CD4-positive, alpha-beta T cell (primary cell): Measurements from ENCODE around the gene HIPK2. TPM values are rescaled to one million over a fixed set of nuclear protein-coding genes. Genes with fewer than 3 reads are reported as not detected.

Experiments used
- ATAC-seq: fragments of 200-7000 bp; cut with Tn5 transposase; one replicate; pipeline ENCODE4 v1.10.0; 2022; ENCODE audit warnings: mild to moderate bottlenecking; ENCODE audit not compliant: poor library complexity
- CTCF ChIA-PET: fragments of 350-600 bp; sonication (Branson Sonifier 250); formaldehyde crosslinking; loops from one replicate; lab custom pipeline; 2021; ENCODE audit warnings: antibody characterized with exemption, inconsistent platforms; lab: Charles Lee
- POLR2A ChIA-PET: fragments of 350-600 bp; sonication (Branson Sonifier 250); formaldehyde crosslinking; loops from one replicate; lab custom pipeline; 2021; ENCODE audit warnings: antibody characterized with exemption, inconsistent platforms; lab: Charles Lee
- DNase-seq, 14 experiments: peaks; one replicate each; pipeline ENCODE4 v3.0.0-alpha.2; 2013 to 2020; ENCODE audit warnings: mixed read lengths in 2 of 14
- H3K27ac ChIP-seq, 2 donors: one replicate each; pipeline versions ENCODE4 v1.5.1 to v1.7.0; 2013; ENCODE audit warnings: low read length in 2 of 2, low read depth in 1 of 2, mild to moderate bottlenecking in 1 of 2
- H3K27me3 ChIP-seq, 2 experiments: 1 replicate in 1 of 2; 2 replicates in 1 of 2; pipeline versions ENCODE4 v1.6.1 to v1.7.0; 2013; ENCODE audit warnings: low read length in 2 of 2, control low read depth in 1 of 2, mild to moderate bottlenecking in 1 of 2, moderate library complexity in 1 of 2; ENCODE audit not compliant: insufficient read depth in 2 of 2, control insufficient read depth in 1 of 2
- H3K36me3 ChIP-seq: one replicate; pipeline ENCODE4 v1.6.1; 2013; ENCODE audit warnings: low read length, control low read depth; ENCODE audit not compliant: insufficient read depth
- H3K4me1 ChIP-seq: one replicate; pipeline ENCODE4 v1.6.1; 2013; ENCODE audit warnings: low read length, control low read depth; ENCODE audit not compliant: insufficient read depth
- H3K4me3 ChIP-seq: one replicate; pipeline ENCODE4 v1.5.1; 2013; ENCODE audit warnings: mild to moderate bottlenecking, low read length, moderate library complexity
- H3K9me3 ChIP-seq, 2 experiments: 1 replicate in 1 of 2; 2 replicates in 1 of 2; pipeline versions ENCODE4 v1.6.1 to v1.7.0; 2013; ENCODE audit warnings: low read length in 2 of 2, mild to moderate bottlenecking in 2 of 2, control low read depth in 1 of 2, moderate library complexity in 1 of 2; ENCODE audit not compliant: control insufficient read depth in 1 of 2, insufficient read depth in 1 of 2
- H3K27ac Mint-ChIP-seq: one replicate; pipeline ENCODE4 v1.8.0; 2020; ENCODE audit warnings: mixed read lengths
- H3K27me3 Mint-ChIP-seq: one replicate; pipeline ENCODE4 v1.8.0; 2021; ENCODE audit warnings: mixed read lengths
- H3K36me3 Mint-ChIP-seq: one replicate; pipeline ENCODE4 v1.8.0; 2021; ENCODE audit warnings: low read depth, mixed read lengths
- H3K4me1 Mint-ChIP-seq: one replicate; pipeline ENCODE4 v1.8.0; 2021; ENCODE audit warnings: low read depth, mixed read lengths
- H3K4me3 Mint-ChIP-seq: one replicate; pipeline ENCODE4 v1.8.0; 2020; ENCODE audit warnings: mild to moderate bottlenecking, mixed read lengths
- H3K9me3 Mint-ChIP-seq: one replicate; pipeline ENCODE4 v1.8.0; 2020; ENCODE audit warnings: mixed read lengths
- CTCF ChIP-seq: fragments of 200-600 bp; IDR thresholded peaks from one replicate; pipeline ENCODE4 v1.8.0; 2022; ENCODE audit warnings: antibody characterized with exemption, mild to moderate bottlenecking
- intact Hi-C, 2 experiments: fragments of 100-400 bp; cut with DNase I in 1 of 2; cut with micrococcal nuclease in 1 of 2; formaldehyde crosslinking; loops; one replicate each; pipeline versions ENCODE4 v1.15.1 to v1.9.0; 2023 to 2025; cut with DNase I, micrococcal nuclease
- total RNA-seq, 174 experiments: library from RNA in 2 of 174; stranded (reverse) in 2 of 174; gene quantifications; one replicate each; pipeline ENCODE4 v1.2.3 and lab custom pipeline; 2021 to 2026

Gene HIPK2
- total RNA-seq, 2 experiments from 2014 or later, result 36.5 to 37.0 TPM

DNA sequence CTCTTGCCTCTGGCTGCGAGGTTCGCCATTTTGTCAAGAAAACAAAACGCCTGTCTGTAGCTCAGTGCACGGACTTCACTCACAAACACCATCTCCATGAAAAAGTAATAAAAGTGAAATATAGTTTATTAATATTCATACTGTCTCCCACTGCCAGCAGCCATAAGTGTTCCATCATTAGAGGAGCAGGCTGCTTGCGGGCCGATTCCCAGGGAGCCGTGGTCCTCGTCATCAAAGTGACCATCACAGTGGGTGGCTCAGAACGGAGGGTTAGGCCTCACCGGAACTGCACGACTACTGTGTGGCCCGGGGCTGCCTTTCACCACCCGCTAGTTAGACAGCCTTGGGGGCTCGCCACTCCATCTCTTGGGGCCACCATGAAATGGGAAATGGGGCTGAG lies 82.7 kb downstream of the HIPK2 start:
- Histone ChIP-seq H3K9me3 (no peaks in the 10 kb centered on the region), H3K36me3 (peaks cover 17% of the 10 kb centered on the region), H3K27ac (no peak overlapping the region), H3K4me3 (no peak overlapping the region), H3K4me1 (peaks cover 8% of the 10 kb centered on the region), H3K27me3 (no peaks in the 10 kb centered on the region)
- no peak for TF ChIP-seq CTCF
- ChIA-PET CTCF (no interaction called here), POLR2A (no interaction called here)
- intact Hi-C loops, result no loop called here
- Mint-ChIP-seq H3K27ac (no peak overlapping the region), H3K27me3 (no peaks in the 10 kb centered on the region), H3K4me3 (no peak overlapping the region), H3K36me3 (peaks cover 73% of the 10 kb centered on the region), H3K4me1 (peaks cover 52% of the 10 kb centered on the region), H3K9me3 (no peaks in the 10 kb centered on the region)
- DNase-seq (no peak), ATAC-seq (no peak)

- H3K9me3 ChIP-seq, result no peaks in the 10 kb centered on the region
- no peaks in the 10 kb centered on the region for H3K27me3 ChIP-seq
- Mint-ChIP-seq H3K4me1 (peaks cover 50% of the 10 kb centered on the region), H3K27me3 (no peaks in the 10 kb centered on the region), H3K4me3 (no peak overlapping the region), H3K9me3 (no peaks in the 10 kb centered on the region), H3K36me3 (peaks cover 76% of the 10 kb centered on the region), H3K27ac (peak overlapping the region; percentile 41)
- no peak overlapping the region for H3K27ac ChIP-seq
- ChIA-PET CTCF (no interaction called here), POLR2A (no interaction called here)
- DNase-seq, result no peak
- peaks cover 8% of the 10 kb centered on the region for H3K4me1 ChIP-seq
- TF ChIP-seq CTCF, result no peak
- intact Hi-C loops, result no loop called here
- H3K36me3 ChIP-seq, result peaks cover 18% of the 10 kb centered on the region
- ATAC-seq, result no peak
- no peak overlapping the region for H3K4me3 ChIP-seq
Observed at GRCh38 chr7:139694389-139694676, 83.5 kb downstream of the HIPK2 start.

DNA sequence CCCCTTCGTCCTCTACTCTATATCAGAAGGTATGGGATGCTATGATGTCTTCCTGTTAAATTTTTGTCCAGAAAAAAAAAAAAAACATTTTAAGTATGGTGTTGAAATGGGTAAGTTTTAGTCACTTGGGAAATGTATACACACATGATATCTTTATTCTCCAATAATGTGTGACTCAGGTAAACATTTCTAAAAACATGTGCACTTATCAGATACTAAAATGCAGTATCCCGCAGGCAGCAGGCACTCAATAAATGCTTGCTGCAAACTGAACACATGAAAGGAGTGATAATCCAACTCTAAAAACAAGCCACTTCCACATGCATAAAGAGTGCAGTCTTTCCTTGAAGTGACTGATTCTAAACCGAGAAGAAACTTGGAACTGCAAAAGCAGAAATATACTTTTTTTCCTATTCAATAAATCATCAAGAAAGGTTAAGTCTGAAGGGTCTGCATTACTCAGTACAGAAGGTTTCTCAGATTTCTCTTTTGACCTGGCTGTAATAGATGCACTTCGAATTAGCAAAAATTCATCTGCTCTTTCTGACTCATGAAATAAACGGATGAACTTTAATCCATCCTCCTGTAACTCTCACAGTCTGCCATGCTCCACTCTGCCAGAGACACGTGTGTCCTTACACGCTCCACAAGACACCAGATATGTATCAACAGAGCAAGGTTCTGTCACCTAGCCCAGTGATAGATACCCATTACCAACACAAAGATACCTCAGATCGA lies 84.0 kb downstream of the HIPK2 start:
- Histone ChIP-seq H3K9me3 (no peaks in the 10 kb centered on the region), H3K27me3 (no peaks in the 10 kb centered on the region), H3K4me1 (peaks cover 8% of the 10 kb centered on the region), H3K27ac (no peak overlapping the region), H3K36me3 (peaks cover 17% of the 10 kb centered on the region), H3K4me3 (no peak overlapping the region)
- intact Hi-C loops, result no loop called here
- Mint-ChIP-seq H3K27me3 (no peaks in the 10 kb centered on the region), H3K36me3 (peaks cover 76% of the 10 kb centered on the region), H3K9me3 (no peaks in the 10 kb centered on the region), H3K27ac (peak overlapping the region; percentile 41), H3K4me3 (no peak overlapping the region), H3K4me1 (peaks cover 45% of the 10 kb centered on the region)
- ATAC-seq (no peak), DNase-seq (no peak)
- TF ChIP-seq CTCF, result no peak
- POLR2A ChIA-PET, result no interaction called here
- CTCF ChIA-PET, result no interaction called here
